Dedifferentiated amniotic fluid mesenchymal stem cell (primary cell): ENCODE measurements around the gene CYB5D1.

Source experiments
- DNase-seq: peaks from one replicate; pipeline ENCODE4 v3.0.0-alpha.2; 2016; ENCODE audit errors: extremely low spot score

Gene CYB5D1

GRCh38 chr17:7833795-7834541 lies 23.8 kb upstream of the CYB5D1 start, which contains the start of gene KDM6B:
Gene KDM6B (plus strand): TSS chr17:7834217. CDS start chr17:7845555, 11,338 bp downstream.
- peak; percentile 90 for DNase-seq

DNA sequence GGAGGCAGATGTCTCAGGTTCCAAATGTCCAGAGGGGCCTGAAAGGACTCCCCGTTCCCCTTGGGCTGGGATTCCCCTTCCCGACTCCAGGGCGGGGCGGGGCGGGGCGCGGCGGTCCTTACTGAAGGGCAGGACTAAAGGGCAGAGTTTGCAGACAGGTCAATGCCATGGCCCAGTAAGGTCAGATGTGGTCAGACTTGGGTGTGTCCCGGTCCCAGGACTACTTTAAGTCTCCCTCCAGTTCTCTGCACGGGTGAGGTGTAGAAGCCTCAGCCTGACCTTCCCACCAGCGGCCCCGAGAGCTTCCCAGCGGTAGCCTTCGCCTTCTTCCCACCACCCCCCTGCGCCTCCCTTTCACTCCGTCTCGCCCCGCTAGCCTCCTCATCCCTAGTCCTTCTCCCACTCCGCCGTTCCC lies 23.3 kb upstream of the CYB5D1 start:
- no peak for DNase-seq

- peak; percentile 98 for DNase-seq
Observed at GRCh38 chr17:7834957-7835813, 22.6 kb upstream of the CYB5D1 start.

GRCh38 chr17:7835814-7836595 lies 21.8 kb upstream of the CYB5D1 start:
- peak; percentile 70 for DNase-seq

GRCh38 chr17:7836596-7837407 lies 21.0 kb upstream of the CYB5D1 start:
- peak; percentile 72 for DNase-seq

GRCh38 chr17:7837408-7838088 lies 20.3 kb upstream of the CYB5D1 start:
- DNase-seq, result no peak

GRCh38 chr17:7838090-7839075 lies 19.4 kb upstream of the CYB5D1 start:
- peak; percentile 47 for DNase-seq

- DNase-seq, result no peak
Observed at GRCh38 chr17:7839190-7839875, 18.5 kb upstream of the CYB5D1 start.

- DNase-seq, result no peak
Observed at GRCh38 chr17:7839876-7840261, 17.9 kb upstream of the CYB5D1 start.

- no peak for DNase-seq
Observed at GRCh38 chr17:7840441-7840840, 17.4 kb upstream of the CYB5D1 start.

DNA sequence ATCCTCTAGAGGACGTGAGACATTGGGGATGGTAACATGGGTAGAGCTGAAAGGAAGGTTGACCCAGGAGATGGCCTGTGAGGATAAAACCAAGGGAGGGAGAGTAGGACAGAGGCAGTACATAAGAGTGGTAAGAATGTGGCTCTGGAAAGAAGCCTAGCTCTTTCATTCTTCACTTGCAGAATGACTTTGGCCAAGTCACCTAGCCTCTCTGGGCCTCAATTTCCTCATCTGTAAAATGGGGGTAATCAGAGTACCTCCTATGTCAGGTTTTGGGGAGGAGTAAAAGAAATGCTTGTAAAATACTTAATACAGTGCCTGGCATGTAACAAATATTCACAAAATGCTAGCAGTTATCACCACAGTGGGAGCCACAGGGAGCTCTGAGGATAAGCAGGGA lies 16.9 kb upstream of the CYB5D1 start:
- no peak for DNase-seq

DNA sequence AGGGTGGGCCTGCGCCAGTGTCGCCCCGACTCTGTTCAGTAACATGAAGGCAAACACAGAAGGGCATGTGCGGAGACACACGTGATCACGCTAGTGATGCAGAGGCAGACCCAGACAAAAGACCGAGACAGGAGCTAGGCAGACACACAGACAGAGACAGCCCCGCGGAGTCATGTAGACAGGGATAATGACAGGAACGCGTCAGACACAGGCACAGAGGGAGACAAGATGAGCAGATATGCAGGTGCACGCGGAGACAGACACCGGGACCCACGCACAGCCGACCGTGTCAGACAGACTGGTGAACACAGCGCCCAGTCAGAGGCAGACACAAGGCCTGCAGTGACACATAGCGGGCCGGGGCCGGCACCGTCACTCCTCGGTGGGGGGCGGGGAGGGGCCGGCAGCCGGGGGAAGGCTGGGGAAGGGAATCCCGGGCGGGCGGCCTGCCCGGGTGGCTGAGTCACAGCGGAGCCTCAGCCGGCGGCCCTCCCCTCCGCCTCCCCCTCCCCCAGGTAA lies 16.3 kb upstream of the CYB5D1 start:
- DNase-seq, result peak; percentile 75

- peak; percentile 77 for DNase-seq
Observed at GRCh38 chr17:7841915-7842379, 15.9 kb upstream of the CYB5D1 start.

DNA sequence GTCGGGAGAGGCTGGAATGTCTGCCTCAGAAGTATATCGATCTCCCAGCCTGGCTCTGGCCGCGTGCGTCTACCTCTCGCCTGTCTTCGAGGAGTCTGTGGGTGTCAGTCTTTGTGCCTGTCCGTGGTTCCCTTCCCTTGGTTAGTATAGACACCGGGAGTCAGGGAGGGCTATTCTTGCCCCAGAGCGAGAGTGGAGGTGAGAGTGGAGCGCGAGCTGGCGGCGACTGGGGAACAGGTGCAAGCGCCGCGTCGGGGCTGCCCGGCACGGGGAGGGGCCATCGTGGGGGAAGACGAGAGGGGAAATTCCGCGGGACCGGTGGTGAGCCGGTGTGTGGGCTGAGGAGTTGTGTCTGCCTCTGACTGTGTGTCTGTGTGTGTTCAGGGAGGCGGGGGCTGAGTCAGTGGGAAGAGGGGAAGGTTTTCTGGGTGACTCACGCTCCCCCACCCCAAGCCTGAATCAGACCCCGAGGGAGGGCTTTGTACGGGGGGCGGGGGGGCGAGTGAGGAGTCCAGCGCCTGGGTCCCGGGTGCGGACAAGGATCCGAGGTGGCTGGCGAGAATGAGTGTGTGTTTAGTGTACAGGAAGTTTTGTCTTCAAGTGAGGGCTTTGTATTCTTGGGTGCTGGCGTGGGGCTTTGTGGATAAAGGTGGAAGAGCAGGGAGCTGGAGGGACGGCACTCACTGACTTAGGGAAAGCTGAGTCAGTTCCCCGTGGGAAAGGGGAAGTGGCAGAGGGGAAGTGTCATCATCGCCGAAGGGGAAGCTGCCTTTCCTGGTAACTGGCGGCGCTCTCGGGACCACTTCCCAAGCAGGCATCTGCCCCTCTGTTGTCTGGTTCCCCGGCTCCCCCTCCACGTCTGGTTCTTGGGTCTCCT lies 15.2 kb upstream of the CYB5D1 start:
- DNase-seq, result peak; percentile 73

DNA sequence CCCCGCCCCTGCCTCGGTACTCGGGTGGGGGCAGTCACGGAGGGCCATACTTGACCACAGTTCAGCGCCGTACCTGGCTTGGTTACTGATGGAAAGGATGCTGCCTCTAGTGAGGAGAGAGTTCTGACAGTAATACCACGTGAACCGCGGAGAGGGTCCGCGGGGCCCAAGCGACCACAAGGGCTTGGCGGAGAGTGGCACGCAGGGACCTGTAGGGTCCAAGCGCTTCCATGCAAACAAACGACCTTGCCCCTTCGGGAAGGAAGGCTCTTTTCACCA lies 14.6 kb upstream of the CYB5D1 start:
- DNase-seq, result no peak

DNA sequence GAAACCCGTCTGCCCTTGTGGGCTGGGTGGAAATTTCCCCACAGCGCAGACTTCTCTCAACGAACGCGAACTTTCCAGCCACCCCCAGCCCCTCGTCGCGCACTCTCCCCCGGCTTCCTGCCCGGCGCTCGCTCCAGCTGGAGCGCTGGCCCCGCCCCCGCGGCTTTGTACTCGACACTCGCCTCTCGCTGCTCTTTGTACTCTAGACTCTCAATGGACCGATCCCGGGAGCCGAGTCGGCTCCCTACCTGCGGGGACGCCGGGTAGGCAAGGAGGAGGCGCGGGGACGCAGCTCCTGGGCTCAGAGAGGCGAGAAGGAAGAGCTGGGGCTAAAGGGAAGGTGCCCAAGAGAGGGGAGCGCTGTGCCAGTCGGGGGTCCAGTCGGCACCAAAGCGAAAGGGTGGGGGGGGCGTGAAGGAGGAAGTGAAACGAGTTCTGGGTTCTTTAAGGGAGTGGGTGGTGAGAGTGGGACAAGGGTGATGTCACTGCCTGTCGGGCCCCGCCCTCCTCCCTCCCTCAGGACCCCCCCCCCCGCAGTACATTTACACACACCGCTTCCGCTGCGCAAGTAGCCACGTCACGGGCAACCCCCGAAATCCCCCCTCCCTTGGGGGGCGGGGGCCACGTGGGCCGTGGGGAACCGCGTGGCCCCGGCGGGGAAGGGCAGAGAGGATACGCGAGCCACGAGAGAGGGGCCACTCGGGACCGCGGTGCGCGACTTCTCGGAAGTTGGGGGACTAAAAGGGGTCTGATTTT lies 14.1 kb upstream of the CYB5D1 start:
- peak; percentile 43 for DNase-seq
